HCT116 (cell line): ENCODE measurements around the gene AACS. TPM values are rescaled to one million over a fixed set of nuclear protein-coding genes. Genes with fewer than 3 reads are reported as not detected.
A peak's percentile ranks its signal among the peaks of the same experiment; 100 is the strongest.
"Not testable (repeated sequence)": the region's sequence is repeated elsewhere in the genome, so short reads cannot be mapped to it uniquely, and the experiment has no call there.

ENCODE experiments used
- ATAC-seq: fragments of 200-7000 bp; cut with Tn5 transposase; 2 replicates; pipeline ENCODE4 v1.9.1; 2020; ENCODE audit warnings: mild to moderate bottlenecking, moderate library complexity
- BruUV-seq: library from RNA; stranded (reverse); fragments of 400-500 nt; replicated peaks from 2 replicates; lab custom pipeline; 2021; lab: Mats Ljungman, UMichigan
- CTCF ChIA-PET: fragments of 300-600 bp; sonication (Branson Sonifier 250); formaldehyde crosslinking; loops from one replicate; lab custom pipeline; 2021; ENCODE audit warnings: antibody characterized with exemption; lab: Charles Lee
- POLR2A ChIA-PET: fragments of 300-600, 350-600 bp; sonication (Branson Sonifier 250); formaldehyde crosslinking; loops from one replicate; lab custom pipeline; 2021; ENCODE audit warnings: antibody characterized with exemption; lab: Charles Lee
- RAD21 ChIA-PET, 2 experiments: fragments of 300-600 bp; sonication (Branson Sonifier 250); formaldehyde crosslinking; loops; one replicate each; lab custom pipeline; 2023; ENCODE audit warnings: low total read pairs in 2 of 2; ENCODE audit not compliant: uncharacterized antibody in 2 of 2, unreplicated experiment in 2 of 2, low non-redundant PET in 1 of 2; lab: Charles Lee
- DNase-seq: peaks from one replicate; pipeline ENCODE4 v3.0.0-alpha.2; 2010; ENCODE audit warnings: low read depth, low spot score
- H2AFZ ChIP-seq: fragments of 200-600 bp; shearing (Covaris generic), sonication (generic); 2 replicates; pipeline ENCODE4 v1.6.1; 2017; ENCODE audit warnings: low read depth, mixed run types, mixed read lengths, antibody characterized with exemption, low read length; ENCODE audit not compliant: poor library complexity, severe bottlenecking
- H3K27ac ChIP-seq: 2 replicates; pipeline ENCODE4 v1.5.1; 2012; ENCODE audit warnings: low read depth, low read length
- H3K27me3 ChIP-seq: fragments of 200-600 bp; sonication (generic); 2 replicates; pipeline ENCODE4 v1.6.1; 2016; ENCODE audit warnings: mixed run types, low read length, mixed read lengths; ENCODE audit not compliant: insufficient read depth
- H3K36me3 ChIP-seq, 2 experiments: fragments of 200-500 bp in 1 of 2; fragments of 200-600 bp in 1 of 2; sonication (Bioruptor generic) in 1 of 2; sonication (generic) in 1 of 2; 2 replicates each; pipeline versions ENCODE4 v1.5.1 to v1.6.1; 2014 to 2016; ENCODE audit warnings: low read length in 2 of 2, inconsistent platforms in 1 of 2, mixed read lengths in 1 of 2, mixed run types in 1 of 2; ENCODE audit not compliant: insufficient read depth in 2 of 2, control insufficient read depth in 1 of 2
- H3K4me1 ChIP-seq, 2 experiments: fragments of 200-600 bp in 1 of 2; sonication (generic) in 1 of 2; 2 replicates each; pipeline versions ENCODE4 v1.5.1 to v1.6.1; 2012 to 2017; ENCODE audit warnings: low read length in 2 of 2, inconsistent platforms in 1 of 2, mild to moderate bottlenecking in 1 of 2, mixed read lengths in 1 of 2, mixed run types in 1 of 2, moderate library complexity in 1 of 2; ENCODE audit not compliant: insufficient read depth in 2 of 2, control insufficient read depth in 1 of 2
- H3K4me2 ChIP-seq: fragments of 200-600 bp; sonication (generic); 2 replicates; pipeline ENCODE4 v1.6.1; 2017; ENCODE audit warnings: mixed run types, low read length, mixed read lengths
- H3K4me3 ChIP-seq, 2 experiments: fragments of 200-600 bp in 1 of 2; sonication (generic) in 1 of 2; replicated peaks in 1 of 2; 2 replicates each; pipeline ENCODE4 v1.5.1; 2011 to 2016; ENCODE audit warnings: low read length in 2 of 2, control low read depth in 1 of 2, low read depth in 1 of 2, mild to moderate bottlenecking in 1 of 2, mixed read lengths in 1 of 2, mixed run types in 1 of 2
- H3K79me2 ChIP-seq: fragments of 200-600 bp; sonication (generic); 2 replicates; pipeline ENCODE4 v1.6.1; 2017; ENCODE audit warnings: mild to moderate bottlenecking, mixed run types, low read length, moderate library complexity, mixed read lengths; ENCODE audit not compliant: insufficient read depth
- H3K9ac ChIP-seq: fragments of 200-600 bp; sonication (generic); 2 replicates; pipeline ENCODE4 v1.6.1; 2016; ENCODE audit warnings: low read length, mixed read lengths
- H3K9me2 ChIP-seq: fragments of 200-600 bp; sonication (generic), shearing (Covaris generic); 2 replicates; pipeline ENCODE4 v1.6.1; 2017; ENCODE audit warnings: mixed run types, mild to moderate bottlenecking, moderate library complexity; ENCODE audit not compliant: insufficient read depth
- H3K9me3 ChIP-seq, 2 experiments: fragments of 200-500 bp in 1 of 2; fragments of 200-600 bp in 1 of 2; sonication (Bioruptor generic) in 1 of 2; sonication (generic) in 1 of 2; 2 replicates each; pipeline ENCODE4 v1.6.1; 2014 to 2017; ENCODE audit warnings: low read length in 2 of 2, mixed read lengths in 2 of 2, inconsistent platforms in 1 of 2, low read depth in 1 of 2, mild to moderate bottlenecking in 1 of 2, mixed run types in 1 of 2, moderate library complexity in 1 of 2; ENCODE audit not compliant: control insufficient read depth in 1 of 2, insufficient read depth in 1 of 2
- H4K20me1 ChIP-seq: fragments of 200-600 bp; sonication (generic), shearing (Covaris generic); 2 replicates; pipeline ENCODE4 v1.6.1; 2017; ENCODE audit warnings: mixed run types, mild to moderate bottlenecking, moderate library complexity; ENCODE audit not compliant: insufficient read depth
- ELF1 ChIP-seq: IDR thresholded peaks from 2 replicates; pipeline ENCODE4 v1.6.1; 2012; ENCODE audit warnings: low read depth, borderline replicate concordance
- MAX ChIP-seq: IDR thresholded peaks from 2 replicates; pipeline ENCODE4 v1.6.1; 2012
- REST ChIP-seq: IDR thresholded peaks from 2 replicates; pipeline ENCODE4 v1.6.1; 2012; ENCODE audit warnings: low read depth
- SRF ChIP-seq: IDR thresholded peaks from 2 replicates; pipeline ENCODE4 v1.6.1; 2012; ENCODE audit warnings: low read depth
- intact Hi-C: fragments of 100-400 bp; cut with micrococcal nuclease; formaldehyde crosslinking; loops from 2 replicates; pipeline ENCODE4 v1.10.0; 2022
- total RNA-seq: library from RNA; stranded (reverse); gene quantifications from one replicate; pipeline ENCODE4 v1.2.1, GENCODE V29; 2021; ENCODE audit not compliant: unreplicated experiment

AACS gene
- total RNA-seq, 1 experiment from 2014 or later, result 16.0 TPM

GRCh38 chr12:125140279-125141209, 75.3 kb downstream of the AACS start (continued):
- TF ChIP-seq REST, result no peak
- no peak for TF ChIP-seq SRF
- no peak; the same call in 1 of the 2 replicates for TF ChIP-seq ELF1
- TF ChIP-seq MAX, result no peak; the same call in 1 of the 2 replicates

- H3K9ac ChIP-seq, H3K4me3 ChIP-seq, RAD21 ChIA-PET, BruUV-seq, POLR2A ChIA-PET, H3K36me3 ChIP-seq, H3K79me2 ChIP-seq, H4K20me1 ChIP-seq, H3K9me3 ChIP-seq, intact Hi-C loops, H3K27me3 ChIP-seq, H2AFZ ChIP-seq, DNase-seq, H3K9me2 ChIP-seq: not testable (repeated sequence)
- Histone ChIP-seq H3K27ac (peak overlapping the region; percentile 69; the same call in 1 of the 2 replicates), H3K4me2 (peak overlapping the region; percentile 57), H3K4me1 (peaks cover 0 to 31% of the 10 kb centered on the region in 2 experiments; a peak in 3 of 4 replicates)
- ATAC-seq, result peak; percentile 65
- CTCF ChIA-PET, result interaction anchor here (0.7 kb wide), 2 partner anchors 104 to 1733 kb away, joined by 4 to 6 read pairs; no protein-coding TSS in a partner anchor
Observed at GRCh38 chr12:125141210-125141573, 76.0 kb downstream of the AACS start.
